NCI-H2171 (cell line): ENCODE results near the gene PYHIN1.

Experiments
- DNase-seq: peaks from one replicate; lab custom pipeline; 2025; lab: John Stamatoyannopoulos, UW

PYHIN1 gene

GRCh38 chr1:158931055-158931737, at the start of gene PYHIN1:
PYHIN1 (plus strand) TSS chr1:158931552; CDS start chr1:158936911, 5,359 bp downstream.
- no peak for DNase-seq

DNA sequence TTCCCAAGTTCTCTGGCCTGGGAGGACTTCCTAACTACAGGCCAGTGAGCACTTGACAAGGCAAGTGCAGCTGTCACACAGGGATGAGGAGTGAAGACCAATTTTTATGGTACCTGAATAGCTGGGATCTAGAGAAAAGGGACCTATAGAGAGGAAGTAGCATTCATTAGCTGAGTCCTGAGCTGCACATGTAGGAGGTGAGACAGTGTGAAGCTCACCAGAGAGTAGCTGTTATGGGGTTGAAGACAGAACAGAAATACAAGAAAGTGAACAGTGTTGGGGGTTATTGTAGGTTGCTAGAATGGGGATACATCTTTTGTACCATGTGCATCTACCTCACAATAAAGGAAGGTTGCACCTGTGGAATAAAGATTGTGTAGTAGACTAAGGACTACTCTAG, 37.7 kb upstream of the PYHIN1 start:
- no peak for DNase-seq

DNA sequence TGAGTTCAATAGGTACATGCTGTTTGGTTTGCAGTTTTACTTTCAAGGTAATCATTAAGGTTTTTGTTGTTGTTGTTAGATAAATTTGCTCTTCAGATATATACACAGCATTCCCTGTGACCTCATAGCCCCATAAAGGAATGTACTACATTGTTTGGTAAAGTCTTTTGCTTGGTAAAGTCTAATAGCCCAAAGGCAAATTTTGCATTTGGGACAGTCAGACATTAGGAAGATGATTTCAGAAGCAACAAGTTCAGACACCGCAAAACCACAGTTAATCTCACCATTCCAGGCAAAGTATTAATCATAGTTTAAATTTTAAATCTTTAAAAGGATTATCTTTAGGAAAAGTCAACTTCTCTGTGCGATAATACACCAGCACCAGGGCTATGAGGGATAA, 32.6 kb upstream of the PYHIN1 start:
- DNase-seq: no peak

DNA sequence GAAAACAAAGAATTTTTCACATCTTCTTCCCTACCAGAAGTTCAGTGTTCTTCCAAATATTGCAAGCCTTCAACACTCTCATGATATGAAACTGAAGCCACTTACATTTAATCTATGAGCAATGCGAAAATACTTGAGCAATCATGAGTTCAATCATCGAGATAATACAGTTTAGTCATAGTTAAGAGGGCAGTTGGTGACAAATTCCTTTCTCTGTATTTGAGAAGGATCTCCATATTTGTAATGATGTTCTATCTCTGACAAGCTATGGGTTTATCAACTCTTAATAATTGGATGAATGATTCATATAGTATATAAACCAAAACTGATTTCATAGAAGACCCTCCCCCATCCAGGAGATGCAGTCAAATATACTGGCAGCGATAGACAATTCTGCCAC, 29.7 kb upstream of the PYHIN1 start:
- DNase-seq: no peak

- DNase-seq: no peak
Observed at GRCh38 chr1:158916085-158916484, 15.3 kb upstream of the PYHIN1 start.

DNA sequence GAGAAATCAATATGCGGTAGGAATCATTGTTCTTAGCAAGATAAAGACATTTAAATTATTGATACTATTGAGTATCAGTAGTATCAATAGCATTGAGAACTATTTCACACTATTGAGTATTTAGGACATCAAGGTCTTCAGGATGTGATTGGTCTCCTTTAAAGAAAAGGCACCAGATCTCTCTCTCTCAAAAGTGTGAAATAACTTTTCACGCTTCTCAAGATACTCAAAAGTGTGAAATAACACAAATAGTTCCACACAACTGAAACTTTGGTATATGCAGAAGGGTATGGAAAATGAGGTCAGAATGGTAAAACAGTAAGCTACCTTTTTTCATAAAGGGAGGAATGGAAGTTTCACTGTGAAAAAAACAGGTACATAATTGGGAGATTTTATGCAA, 6.7 kb upstream of the PYHIN1 start:
- no peak for DNase-seq

GRCh38 chr1:158930504-158930903, 848 bp upstream of the PYHIN1 start:
- no peak for DNase-seq

GRCh38 chr1:158932171-158932570, 819 bp downstream of the PYHIN1 start:
- DNase-seq: no peak

DNA sequence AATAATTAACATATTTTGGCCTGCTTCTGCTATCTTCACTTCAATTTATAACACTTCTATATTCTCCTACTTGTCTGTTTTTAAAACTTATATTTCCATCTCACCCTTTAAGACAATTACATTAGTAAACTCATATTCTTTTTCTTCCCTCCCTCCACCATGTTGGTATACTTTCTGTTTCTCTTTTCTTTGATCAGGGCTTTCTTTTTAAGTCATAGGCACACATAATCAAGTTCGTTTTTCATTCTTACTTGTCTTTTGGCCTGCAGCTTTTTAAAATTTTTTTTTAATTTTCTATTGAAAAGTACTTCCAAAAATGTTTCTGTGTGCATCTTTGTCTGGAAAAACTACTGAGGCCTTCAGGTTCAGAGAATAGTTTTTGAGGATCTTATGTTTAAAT, 2.3 kb downstream of the PYHIN1 start:
- DNase-seq: no peak

GRCh38 chr1:158939180-158939579, 7.8 kb downstream of the PYHIN1 start:
- DNase-seq: no peak

- DNase-seq: no peak
Observed at GRCh38 chr1:158941317-158941716, 10.0 kb downstream of the PYHIN1 start.

DNA sequence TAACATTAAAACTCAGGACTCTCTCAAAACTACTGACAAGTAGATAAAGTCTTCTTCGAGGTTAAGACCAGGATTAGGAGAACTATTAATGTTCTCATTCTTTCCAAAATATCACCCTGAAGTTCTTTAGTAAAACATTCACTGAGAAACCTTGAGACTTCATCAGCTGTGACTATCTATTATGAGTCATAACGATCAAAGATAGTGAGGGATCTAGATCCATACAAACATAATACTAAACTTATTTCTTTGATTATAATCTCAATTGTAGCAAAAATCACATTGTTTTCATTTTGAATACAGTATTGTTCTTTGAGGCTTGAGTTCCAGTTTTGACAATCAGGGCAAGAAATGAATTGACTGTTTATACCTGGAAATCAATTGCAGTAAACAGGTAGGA, 11.1 kb downstream of the PYHIN1 start:
- no peak for DNase-seq

GRCh38 chr1:158943059-158943458, 11.7 kb downstream of the PYHIN1 start:
- DNase-seq: no peak

DNA sequence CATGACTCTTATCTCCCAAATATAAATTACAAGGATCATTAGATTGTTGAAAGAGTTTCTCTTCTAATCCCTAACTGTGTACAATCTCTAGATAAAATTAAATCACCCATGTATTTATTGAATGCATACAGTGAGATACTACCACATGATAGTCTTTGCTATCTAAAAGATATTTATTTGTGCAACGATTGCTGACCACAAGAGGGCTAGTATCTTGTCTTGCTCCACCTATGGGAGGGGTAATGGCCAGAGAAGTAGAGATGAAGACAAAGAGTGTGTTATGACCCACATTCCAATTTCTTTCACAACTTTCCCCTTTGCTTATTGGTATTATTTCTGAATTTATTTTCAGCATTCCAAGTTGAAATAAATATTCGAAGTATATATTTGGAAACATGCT, 13.7 kb downstream of the PYHIN1 start:
- no peak for DNase-seq

GRCh38 chr1:158946785-158947184, 15.4 kb downstream of the PYHIN1 start:
- no peak for DNase-seq

DNA sequence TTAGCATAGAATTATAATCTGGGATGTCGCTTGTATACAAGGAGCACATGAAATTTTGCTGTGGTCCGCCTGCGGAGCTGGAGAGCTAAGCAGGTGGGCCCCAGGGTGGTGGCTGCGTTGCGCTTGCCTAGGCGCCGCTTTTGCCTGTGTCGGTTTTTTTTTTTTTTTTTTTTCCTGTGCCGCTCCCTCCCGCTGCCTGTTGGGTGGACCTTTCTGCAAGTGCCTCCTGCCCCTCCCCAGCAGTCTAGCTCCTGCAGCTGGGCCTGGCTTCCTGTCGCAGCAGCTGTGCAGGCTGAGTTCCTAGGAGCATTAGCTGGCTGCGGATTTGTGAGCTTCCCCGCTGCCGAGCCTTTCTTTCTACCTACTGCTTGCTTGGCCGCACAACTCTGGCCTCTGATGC, 20.6 kb downstream of the PYHIN1 start:
- DNase-seq: no peak

DNA sequence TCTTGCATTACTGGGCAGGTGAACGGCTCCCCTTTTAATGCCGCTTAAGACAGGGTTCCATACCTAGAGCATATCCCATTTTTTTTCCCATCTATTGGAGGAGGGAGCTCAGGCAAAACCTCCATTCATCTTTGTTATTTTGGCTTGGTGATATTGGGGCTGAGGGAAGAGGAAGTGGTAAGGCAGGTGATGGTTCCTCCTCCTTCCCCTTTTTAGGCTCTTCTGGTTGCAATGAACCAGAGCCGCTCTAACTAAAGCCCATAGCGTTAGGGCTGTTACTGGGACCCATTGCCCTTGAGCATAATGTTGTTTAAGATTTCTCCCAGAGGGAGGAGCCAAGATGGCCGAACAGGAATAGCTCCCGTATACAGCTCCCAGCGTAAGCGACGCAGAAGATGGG, 21.1 kb downstream of the PYHIN1 start:
- DNase-seq: no peak

- DNase-seq: no peak
Observed at GRCh38 chr1:158961178-158961577, 29.8 kb downstream of the PYHIN1 start.

- DNase-seq: no peak
Observed at GRCh38 chr1:158962983-158963382, 31.6 kb downstream of the PYHIN1 start.

GRCh38 chr1:158969166-158969565, 37.8 kb downstream of the PYHIN1 start:
- no peak for DNase-seq

DNA sequence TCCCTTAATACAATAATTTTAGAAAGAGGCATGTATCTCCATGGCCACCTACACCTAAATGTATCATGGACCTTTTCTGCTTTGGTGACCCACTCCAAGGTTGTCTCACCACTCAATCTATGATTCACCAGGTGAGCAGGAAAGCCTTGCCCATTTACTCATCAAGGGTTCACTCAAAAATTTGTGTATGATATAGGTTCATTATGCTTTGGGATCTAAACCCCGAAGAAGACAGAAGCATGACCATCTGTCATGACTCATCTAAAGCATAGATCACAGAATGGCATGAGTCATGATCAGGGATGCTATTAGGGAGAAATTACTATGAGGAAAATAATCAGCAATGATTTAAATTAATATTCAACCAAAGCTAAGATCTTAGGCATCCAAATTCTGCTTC, 38.5 kb downstream of the PYHIN1 start:
- DNase-seq: no peak

DNA sequence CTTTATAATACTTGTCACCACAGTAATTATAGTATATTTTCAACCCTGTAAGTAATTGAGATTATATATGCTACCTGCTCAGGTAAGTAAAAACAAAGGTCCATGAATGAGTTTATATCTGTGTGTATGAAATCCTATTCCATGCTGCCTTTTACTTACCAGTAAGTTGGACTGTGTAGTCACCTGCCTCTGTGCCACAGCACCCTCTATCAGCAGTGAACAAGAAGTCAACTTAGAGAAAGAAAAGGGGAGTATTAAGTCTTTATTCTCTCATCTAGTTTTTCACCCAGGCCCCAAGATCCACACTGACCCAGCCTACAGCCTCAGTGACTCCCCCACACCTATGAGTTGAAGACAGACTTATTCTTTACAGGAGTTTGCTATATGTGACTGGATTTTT, 41.5 kb downstream of the PYHIN1 start:
- DNase-seq: no peak

- DNase-seq: no peak
Observed at GRCh38 chr1:158976219-158976618, 44.9 kb downstream of the PYHIN1 start.

DNA sequence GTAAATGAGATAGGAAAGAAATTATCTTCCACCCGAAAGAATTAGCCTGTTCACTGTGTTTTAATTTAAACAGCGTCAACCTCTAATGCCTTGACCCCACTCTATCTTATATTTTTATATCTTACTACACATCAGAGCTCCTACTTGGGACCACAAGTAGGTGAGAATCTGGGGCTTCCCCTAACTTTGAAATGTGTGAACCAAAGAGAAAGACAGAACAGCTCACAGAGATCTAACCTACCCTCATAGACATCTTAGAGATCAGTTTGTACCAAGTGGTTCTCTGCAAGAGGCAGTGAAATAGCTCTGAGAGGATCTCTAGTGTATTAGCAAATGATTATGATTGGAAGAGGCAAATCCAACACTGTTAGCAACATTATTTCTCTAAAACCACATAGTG, 47.4 kb downstream of the PYHIN1 start:
- DNase-seq: no peak

- no peak for DNase-seq
Observed at GRCh38 chr1:158979229-158979628, 47.9 kb downstream of the PYHIN1 start.
